ENCODE data around the gene SCAMP4.

SCAMP4 gene

DNA sequence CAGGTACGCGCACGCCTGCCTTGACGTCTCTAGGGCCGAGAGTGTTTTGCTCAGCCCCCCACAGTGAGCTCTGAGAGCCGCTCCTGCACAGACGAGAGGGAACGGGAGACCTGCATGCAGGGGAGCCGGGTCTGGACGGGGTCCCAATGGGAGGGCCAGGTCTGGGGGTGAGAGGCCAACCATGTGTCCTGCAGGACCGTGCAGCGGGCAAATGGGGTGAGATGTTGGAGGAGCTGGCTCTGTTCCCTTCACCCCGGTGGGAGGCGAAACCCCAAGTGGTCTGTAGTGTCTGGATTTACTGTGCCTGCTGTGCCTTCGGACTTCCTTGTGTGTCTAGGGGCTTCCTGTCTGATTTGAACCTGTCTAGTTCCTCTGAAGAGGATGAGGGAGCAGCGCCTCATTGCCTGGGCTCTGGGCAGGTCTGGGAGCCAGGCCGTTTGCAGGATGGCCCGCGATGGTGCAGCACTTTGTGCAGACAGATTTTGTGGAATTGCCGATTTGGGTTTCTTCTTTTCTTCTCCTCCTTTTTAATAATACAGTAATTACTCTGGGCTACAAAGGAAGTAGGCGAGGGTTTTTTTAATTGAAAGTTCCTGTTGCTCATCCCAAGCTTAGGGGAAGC is 37.8 kb downstream of the SCAMP4 start:
- TF ChIP-seq, protein P1, sequence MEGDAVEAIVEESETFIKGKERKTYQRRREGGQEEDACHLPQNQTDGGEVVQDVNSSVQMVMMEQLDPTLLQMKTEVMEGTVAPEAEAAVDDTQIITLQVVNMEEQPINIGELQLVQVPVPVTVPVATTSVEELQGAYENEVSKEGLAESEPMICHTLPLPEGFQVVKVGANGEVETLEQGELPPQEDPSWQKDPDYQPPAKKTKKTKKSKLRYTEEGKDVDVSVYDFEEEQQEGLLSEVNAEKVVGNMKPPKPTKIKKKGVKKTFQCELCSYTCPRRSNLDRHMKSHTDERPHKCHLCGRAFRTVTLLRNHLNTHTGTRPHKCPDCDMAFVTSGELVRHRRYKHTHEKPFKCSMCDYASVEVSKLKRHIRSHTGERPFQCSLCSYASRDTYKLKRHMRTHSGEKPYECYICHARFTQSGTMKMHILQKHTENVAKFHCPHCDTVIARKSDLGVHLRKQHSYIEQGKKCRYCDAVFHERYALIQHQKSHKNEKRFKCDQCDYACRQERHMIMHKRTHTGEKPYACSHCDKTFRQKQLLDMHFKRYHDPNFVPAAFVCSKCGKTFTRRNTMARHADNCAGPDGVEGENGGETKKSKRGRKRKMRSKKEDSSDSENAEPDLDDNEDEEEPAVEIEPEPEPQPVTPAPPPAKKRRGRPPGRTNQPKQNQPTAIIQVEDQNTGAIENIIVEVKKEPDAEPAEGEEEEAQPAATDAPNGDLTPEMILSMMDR (IDR thresholded peaks at IDR 0.05; ENCODE audit: poor library complexity, severe bottlenecking), result no peak
- no peaks in the 10 kb centered on the region for H3K36me3 ChIP-seq (ENCODE audit: low read depth)
- H3K9me3 ChIP-seq (ENCODE audit: severe bottlenecking), result no peaks in the 10 kb centered on the region
- peak overlapping the region; percentile 93 for H3K27ac ChIP-seq (ENCODE audit: poor library complexity, severe bottlenecking)
- no peaks in the 10 kb centered on the region for H3K4me1 ChIP-seq (ENCODE audit: insufficient read depth, poor library complexity, severe bottlenecking)
- DNase-seq (ENCODE audit: low spot score) (no peak), ATAC-seq (ENCODE audit: low read depth) (no peak)
- H3K4me3 ChIP-seq (ENCODE audit: severe bottlenecking), result peak overlapping the region; percentile 52
- no peaks in the 10 kb centered on the region for H3K27me3 ChIP-seq (ENCODE audit: insufficient read depth, poor library complexity, severe bottlenecking)

DNA sequence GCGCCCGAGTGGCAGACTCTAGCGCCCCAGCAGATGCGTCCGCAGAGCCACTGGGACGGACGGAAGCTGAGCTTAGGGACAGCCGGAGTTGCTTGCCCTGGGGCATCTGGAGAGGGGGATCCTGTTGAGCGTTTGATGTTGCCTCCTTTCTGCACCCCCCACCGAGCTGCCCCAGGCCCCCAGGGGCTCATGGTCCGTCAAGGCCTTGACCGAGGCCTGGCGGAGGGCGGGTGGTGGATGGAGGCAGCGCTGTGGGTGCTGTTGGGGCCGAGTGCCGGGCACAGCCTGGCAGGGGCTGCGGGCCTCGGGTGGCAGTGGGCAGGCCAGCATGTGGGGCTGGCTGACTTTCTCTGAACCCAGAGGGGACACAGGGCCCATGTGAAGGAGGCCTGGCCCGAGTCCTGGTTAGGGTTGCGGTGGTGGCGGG is 38.5 kb downstream of the SCAMP4 start:
- no peak for ATAC-seq (ENCODE audit: low read depth)
- no peaks in the 10 kb centered on the region for H3K36me3 ChIP-seq (ENCODE audit: low read depth)
- H3K27ac ChIP-seq (ENCODE audit: poor library complexity, severe bottlenecking), result peak overlapping the region; percentile 93
- TF ChIP-seq, protein P1 (IDR thresholded peaks at IDR 0.05; ENCODE audit: poor library complexity, severe bottlenecking), result no peak
- H3K4me1 ChIP-seq (ENCODE audit: insufficient read depth, poor library complexity, severe bottlenecking), result no peaks in the 10 kb centered on the region
- no peak overlapping the region for H3K4me3 ChIP-seq (ENCODE audit: severe bottlenecking)
- no peaks in the 10 kb centered on the region for H3K27me3 ChIP-seq (ENCODE audit: insufficient read depth, poor library complexity, severe bottlenecking)
- H3K9me3 ChIP-seq (ENCODE audit: severe bottlenecking), result no peaks in the 10 kb centered on the region
- no peak for DNase-seq (ENCODE audit: low spot score)

DNA sequence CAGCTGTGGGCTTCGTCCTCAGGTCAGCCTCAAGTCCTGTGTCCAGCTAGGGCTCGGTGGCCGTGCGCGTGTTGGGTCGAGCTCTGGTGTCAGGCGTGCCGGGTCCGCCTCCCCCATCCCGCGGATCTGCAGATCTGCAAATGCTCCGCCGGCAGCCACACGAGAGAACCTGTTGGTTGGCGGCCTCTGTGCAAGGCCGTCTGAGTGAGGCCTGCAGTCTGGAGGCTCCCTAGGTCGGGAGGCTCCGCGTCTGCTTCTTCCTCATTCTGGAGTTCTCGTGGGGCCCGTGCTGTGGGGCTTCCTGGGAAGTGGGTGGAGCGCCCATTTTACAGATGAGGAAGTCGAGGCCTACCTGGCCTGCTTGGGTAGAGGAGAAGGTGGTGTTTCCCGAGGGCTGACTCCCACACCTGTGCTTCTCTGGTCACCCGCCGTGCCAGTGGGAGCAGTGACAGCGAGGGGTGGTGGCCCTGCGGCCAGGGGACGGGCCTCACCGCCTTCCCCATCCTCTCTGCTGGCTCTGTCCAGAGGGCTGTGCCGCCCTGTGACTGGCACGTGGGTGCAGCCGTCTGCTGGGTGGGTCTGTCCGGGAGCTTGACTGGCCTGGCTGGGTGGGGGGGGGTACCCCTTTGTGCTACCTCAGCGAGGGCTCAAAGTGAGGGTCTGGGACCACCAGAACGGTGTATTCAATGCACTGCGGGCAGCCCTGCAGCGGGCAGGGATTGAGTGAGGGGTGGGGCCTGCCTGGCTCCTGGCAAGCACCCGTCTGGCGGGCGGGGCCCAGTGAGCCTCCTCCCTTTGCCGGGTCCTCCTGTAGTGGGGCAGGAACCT is 39.1 kb downstream of the SCAMP4 start:
- TF ChIP-seq, protein P1 (IDR thresholded peaks at IDR 0.05; ENCODE audit: poor library complexity, severe bottlenecking), result no peak
- Histone ChIP-seq H3K27me3 (ENCODE audit: insufficient read depth, poor library complexity, severe bottlenecking) (no peaks in the 10 kb centered on the region), H3K9me3 (ENCODE audit: severe bottlenecking) (no peaks in the 10 kb centered on the region), H3K36me3 (ENCODE audit: low read depth) (no peaks in the 10 kb centered on the region), H3K27ac (ENCODE audit: poor library complexity, severe bottlenecking) (no peak overlapping the region), H3K4me3 (ENCODE audit: severe bottlenecking) (no peak overlapping the region), H3K4me1 (ENCODE audit: insufficient read depth, poor library complexity, severe bottlenecking) (no peaks in the 10 kb centered on the region)
- no peak for DNase-seq (ENCODE audit: low spot score)
- no peak for ATAC-seq (ENCODE audit: low read depth)

DNA sequence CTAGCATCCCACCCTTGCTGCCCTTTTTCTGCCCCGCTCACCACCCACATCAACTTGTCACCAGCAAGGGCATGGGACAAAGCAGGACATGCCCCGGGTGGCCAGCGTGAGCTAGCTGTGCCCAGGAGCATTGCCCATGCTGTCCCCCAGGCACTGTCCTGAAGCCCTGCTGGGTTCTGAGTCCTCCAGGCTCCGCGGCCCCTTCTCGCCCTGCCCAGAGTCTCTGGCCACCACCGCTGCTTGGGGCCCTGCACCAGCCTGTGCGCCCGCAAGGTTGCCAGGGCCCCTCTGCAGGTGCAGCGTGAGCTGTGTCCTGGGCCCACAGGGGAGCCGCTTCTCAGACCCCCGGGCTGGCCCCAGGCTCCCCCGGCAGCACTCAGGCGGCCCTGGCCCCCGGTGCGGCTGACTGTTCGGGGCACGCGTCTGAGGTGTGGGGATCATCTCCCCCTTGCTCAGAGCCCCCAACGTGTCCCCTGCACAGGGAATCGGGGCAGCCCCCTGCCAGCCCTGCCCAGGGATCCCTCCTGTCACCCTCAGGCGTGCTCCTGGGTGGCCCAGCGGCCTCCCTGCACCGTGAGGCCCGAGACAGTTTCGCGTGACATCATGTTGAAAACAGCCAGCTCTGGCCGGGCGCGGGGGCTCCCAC is 39.8 kb downstream of the SCAMP4 start:
- no peaks in the 10 kb centered on the region for H3K36me3 ChIP-seq (ENCODE audit: low read depth)
- no peak overlapping the region for H3K27ac ChIP-seq (ENCODE audit: poor library complexity, severe bottlenecking)
- ATAC-seq (ENCODE audit: low read depth), result no peak
- no peak for DNase-seq (ENCODE audit: low spot score)
- no peaks in the 10 kb centered on the region for H3K9me3 ChIP-seq (ENCODE audit: severe bottlenecking)
- TF ChIP-seq, protein P1 (IDR thresholded peaks at IDR 0.05; ENCODE audit: poor library complexity, severe bottlenecking), result no peak
- no peaks in the 10 kb centered on the region for H3K27me3 ChIP-seq (ENCODE audit: insufficient read depth, poor library complexity, severe bottlenecking)
- no peak overlapping the region for H3K4me3 ChIP-seq (ENCODE audit: severe bottlenecking)
- H3K4me1 ChIP-seq (ENCODE audit: insufficient read depth, poor library complexity, severe bottlenecking), result no peaks in the 10 kb centered on the region
